ENCODE data around the gene NAIP. TPM values are rescaled to one million over a fixed set of nuclear protein-coding genes. Genes with fewer than 3 reads are reported as not detected.
A peak's percentile ranks its signal among the peaks of the same experiment; 100 is the strongest.
"Not testable (repeated sequence)": the region's sequence is repeated elsewhere in the genome, so short reads cannot be mapped to it uniquely, and the experiment has no call there.

NAIP gene
- total RNA-seq, 2 donors from 2014 or later: 8.9 to 12.7 TPM

DNA sequence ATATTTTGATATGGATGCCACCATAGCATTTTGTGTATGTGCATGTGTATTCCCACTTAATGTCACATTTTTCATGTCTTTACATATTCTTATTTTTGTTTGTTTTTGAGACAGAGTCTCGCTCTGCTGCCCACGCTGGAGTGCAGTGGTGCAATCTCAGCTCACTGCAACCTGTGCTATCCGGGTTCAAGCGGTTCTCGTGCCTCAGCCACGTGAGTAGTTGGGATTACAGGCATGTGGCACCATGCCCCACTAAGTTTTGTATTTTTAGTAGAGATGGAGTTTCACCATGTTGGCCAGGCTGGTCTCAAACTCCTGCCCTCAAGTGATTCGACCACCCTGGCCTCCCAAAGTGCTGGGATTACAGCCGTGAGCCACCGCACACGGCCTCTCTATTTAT lies 72.1 kb downstream of the NAIP start:
- ATAC-seq; intact Hi-C loops (cut with DNase I, micrococcal nuclease); DNase-seq: not testable (repeated sequence)

DNA sequence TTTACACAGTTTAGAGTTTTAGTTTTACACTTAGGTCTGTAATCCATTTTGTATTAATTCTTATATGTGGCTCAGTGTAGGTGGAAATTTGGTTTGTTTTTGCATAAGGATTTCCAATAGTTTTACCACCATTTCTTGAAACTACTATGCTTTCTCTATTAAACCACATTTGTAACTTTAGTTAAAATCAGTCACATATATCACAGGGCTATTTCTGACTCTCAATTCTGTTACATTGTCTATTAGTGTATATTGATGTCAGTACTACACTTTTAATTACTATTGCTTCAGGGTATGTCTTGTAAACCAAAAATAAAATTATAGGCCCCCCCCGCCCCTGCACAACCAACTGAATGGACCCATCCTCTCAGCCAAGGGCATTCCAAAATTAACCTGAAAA lies 92.6 kb downstream of the NAIP start:
- DNase-seq; ATAC-seq; intact Hi-C loops (cut with DNase I, micrococcal nuclease): not testable (repeated sequence)

DNA sequence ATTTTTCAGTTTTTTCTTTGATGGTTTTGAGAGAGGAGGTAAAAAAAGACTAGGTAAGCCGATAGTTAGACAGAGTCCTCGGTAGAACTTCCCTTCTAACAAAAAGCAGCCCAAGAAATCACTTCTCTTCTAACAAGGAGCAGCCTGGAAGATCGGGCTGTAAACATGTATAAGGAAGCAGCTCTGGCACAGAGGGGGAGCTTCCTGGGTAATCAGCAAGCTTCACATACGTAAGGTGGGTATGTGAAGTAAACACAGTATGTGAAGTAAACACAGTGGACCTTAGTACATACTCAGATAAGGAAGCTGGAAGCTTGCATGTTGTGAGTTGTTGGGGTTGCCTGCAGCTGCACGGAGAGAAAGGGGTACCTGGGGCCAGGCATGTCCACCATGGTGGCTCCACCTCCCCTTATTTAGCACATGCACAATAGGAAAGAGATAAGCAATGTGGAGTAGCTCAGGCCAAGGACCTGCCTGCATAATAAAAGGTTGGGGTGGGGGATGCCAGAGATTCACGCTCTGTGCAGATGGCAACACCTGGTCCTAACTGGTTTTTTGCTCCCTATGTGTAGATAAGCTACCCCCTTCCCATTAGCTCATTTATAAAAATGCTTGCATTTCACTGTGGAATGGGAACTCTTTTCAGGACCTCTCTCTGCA lies 93.3 kb downstream of the NAIP start:
- intact Hi-C loops (cut with DNase I, micrococcal nuclease); ATAC-seq; DNase-seq: not testable (repeated sequence)

GRCh38 chr5:70925211-70925562 lies 100.0 kb downstream of the NAIP start:
- intact Hi-C loops (cut with DNase I, micrococcal nuclease); DNase-seq: not testable (repeated sequence)
- peak; percentile 50 for ATAC-seq

Other genes starting within 250 kb of the NAIP start
- gene SERF1A, start 124.7 kb downstream of the NAIP start, total RNA-seq: 1 to 10 TPM; 1.8 to 4.7 TPM
- gene SMN1, start 100.3 kb downstream of the NAIP start, total RNA-seq: 10 to 100 TPM; 19.3 to 26.5 TPM
- gene GTF2H2, start 42.3 kb upstream of the NAIP start, total RNA-seq: 10 to 100 TPM in 1 of 2 donors, 1 to 10 TPM in 1; 7.4 to 31.2 TPM